ENCODE results near the gene MAZ. TPM values are rescaled to one million over a fixed set of nuclear protein-coding genes. Genes with fewer than 3 reads are reported as not detected.

Gene MAZ
- total and polyA plus RNA-seq, 2 donors (not counting 3 experiments of a cell fraction or from before 2014, with no cell fraction given): 165 to 311 TPM

DNA sequence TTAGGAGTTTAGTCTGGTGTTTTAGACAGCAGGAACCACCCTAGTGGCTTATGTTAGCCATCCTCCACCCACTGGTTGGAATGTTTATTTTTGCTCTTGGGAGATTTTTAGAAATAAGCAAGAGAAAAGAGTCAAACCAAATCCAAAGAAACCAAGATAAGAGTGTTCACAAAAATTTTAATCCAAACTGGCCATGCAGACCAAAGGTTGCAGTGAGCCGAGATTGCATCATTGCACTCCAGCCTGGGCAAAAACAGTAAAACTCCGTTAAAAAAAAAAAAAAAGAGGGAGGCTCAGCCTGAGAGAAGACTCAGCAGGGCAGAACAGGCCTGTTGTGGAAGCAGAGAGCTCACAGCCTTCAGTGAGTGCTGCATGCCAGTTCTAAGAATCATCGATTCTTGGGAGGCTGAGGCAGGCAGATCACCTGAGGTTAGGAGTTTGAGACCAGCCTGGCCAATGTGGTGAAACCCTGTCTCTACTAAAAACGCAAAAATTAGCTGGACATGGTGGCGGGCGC, 48.3 kb upstream of the MAZ start:
- no peak for FAIRE-seq
- POLR2A ChIA-PET: no interaction called here

DNA sequence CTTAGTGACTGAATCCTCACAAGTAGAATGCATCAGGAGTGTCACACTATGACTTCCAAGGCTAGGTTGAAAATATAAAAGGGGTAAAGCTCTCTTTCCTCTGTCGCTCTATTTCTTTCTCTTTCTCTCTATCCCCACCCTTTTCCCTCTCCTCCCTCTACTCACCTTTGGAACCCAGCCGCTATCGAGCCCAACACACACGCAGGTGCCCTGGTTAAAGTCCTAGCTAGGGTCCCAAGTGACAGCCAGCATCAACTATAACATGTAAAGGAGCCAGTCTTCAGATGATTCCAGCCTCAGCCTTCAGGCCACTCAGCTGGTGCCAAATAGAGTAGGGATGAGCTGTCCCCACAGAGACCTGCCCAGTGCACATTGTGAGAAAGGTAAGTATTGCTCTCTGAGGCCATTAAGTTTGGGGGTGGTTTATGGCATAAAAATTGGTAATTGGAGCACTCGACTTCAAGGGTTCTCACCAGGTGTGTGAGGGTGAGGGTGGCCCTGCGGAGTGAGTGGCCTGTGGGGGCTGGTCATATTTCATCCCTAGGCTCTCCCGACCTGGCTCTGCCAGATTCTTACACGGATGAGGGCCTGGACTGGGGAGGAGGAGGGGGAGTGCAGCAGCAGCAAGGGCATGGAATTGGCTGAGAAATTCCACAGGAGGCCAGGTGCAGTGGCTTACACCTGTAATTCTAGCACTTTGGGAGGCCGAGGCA, 45.6 kb upstream of the MAZ start:
- Histone ChIP-seq H3K36me3 (ENCODE audit: control insufficient read depth in 2 of 2, extremely low read depth in 1 of 2, insufficient read depth in 2 of 2, low read length in 2 of 2) (no peaks in the 10 kb centered on the region), H3K9ac (replicated peaks; ENCODE audit: extremely low read depth, insufficient read depth, low read length) (no peak overlapping the region), H3K4me3 (replicated peaks in 1 of 3; ENCODE audit: insufficient read depth in 1 of 3, low read depth in 1 of 3, low read length in 3 of 3) (no peak overlapping the region), H3K27me3 (ENCODE audit: control insufficient read depth in 2 of 2, insufficient read depth in 2 of 2, low read length in 2 of 2) (no peaks in the 10 kb centered on the region), H3K4me2 (ENCODE audit: insufficient read depth, low read length) (no peak overlapping the region), H2AFZ (ENCODE audit: low read depth, low read length) (no peak overlapping the region), H3K9me3 (replicated peaks; ENCODE audit: control insufficient read depth, insufficient read depth, low read length) (no peaks in the 10 kb centered on the region), H3K9me1 (replicated peaks; ENCODE audit: control insufficient read depth, extremely low read depth, insufficient read depth, low read length) (no peaks in the 10 kb centered on the region), H3K4me1 (ENCODE audit: control insufficient read depth, extremely low read depth, insufficient read depth, low read length) (no peaks in the 10 kb centered on the region), H3K79me2 (ENCODE audit: control insufficient read depth, insufficient read depth, low read length) (no peaks in the 10 kb centered on the region), H3K27ac (ENCODE audit: insufficient read depth, low read depth, low read length) (no peak overlapping the region), H4K20me1 (replicated peaks; ENCODE audit: control insufficient read depth, extremely low read depth, insufficient read depth, low read length) (no peaks in the 10 kb centered on the region)
- no TSS peak for BruUV-seq (replicated peaks)
- TF ChIP-seq MYC (IDR thresholded peaks at IDR 0.05; ENCODE audit: low read depth, low read length) (no peak), FOS (IDR thresholded peaks at IDR 0.05; ENCODE audit: borderline replicate concordance, insufficient read depth, low read length) (no peak), EZH2 (IDR thresholded peaks at IDR 0.05; ENCODE audit: borderline replicate concordance, low read depth, low read length, severe bottlenecking) (no peak), POLR2A (IDR thresholded peaks at IDR 0.05; ENCODE audit: low read depth, low read length) (no peak), JUN (IDR thresholded peaks at IDR 0.05; ENCODE audit: borderline replicate concordance, insufficient read depth, insufficient read length, low read depth) (no peak), POLR2AphosphoS5 (IDR thresholded peaks at IDR 0.05; ENCODE audit: insufficient read depth, low read depth, low read length) (no peak), GATA2 (IDR thresholded peaks at IDR 0.05; ENCODE audit: insufficient read depth, insufficient read length, low read depth, low read length) (no peak)
- TF ChIP-seq, protein P1, sequence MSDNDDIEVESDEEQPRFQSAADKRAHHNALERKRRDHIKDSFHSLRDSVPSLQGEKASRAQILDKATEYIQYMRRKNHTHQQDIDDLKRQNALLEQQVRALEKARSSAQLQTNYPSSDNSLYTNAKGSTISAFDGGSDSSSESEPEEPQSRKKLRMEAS (IDR thresholded peaks at IDR 0.05; ENCODE audit: insufficient read depth, insufficient read length): no peak
- TF ChIP-seq, protein P2, sequence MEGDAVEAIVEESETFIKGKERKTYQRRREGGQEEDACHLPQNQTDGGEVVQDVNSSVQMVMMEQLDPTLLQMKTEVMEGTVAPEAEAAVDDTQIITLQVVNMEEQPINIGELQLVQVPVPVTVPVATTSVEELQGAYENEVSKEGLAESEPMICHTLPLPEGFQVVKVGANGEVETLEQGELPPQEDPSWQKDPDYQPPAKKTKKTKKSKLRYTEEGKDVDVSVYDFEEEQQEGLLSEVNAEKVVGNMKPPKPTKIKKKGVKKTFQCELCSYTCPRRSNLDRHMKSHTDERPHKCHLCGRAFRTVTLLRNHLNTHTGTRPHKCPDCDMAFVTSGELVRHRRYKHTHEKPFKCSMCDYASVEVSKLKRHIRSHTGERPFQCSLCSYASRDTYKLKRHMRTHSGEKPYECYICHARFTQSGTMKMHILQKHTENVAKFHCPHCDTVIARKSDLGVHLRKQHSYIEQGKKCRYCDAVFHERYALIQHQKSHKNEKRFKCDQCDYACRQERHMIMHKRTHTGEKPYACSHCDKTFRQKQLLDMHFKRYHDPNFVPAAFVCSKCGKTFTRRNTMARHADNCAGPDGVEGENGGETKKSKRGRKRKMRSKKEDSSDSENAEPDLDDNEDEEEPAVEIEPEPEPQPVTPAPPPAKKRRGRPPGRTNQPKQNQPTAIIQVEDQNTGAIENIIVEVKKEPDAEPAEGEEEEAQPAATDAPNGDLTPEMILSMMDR (IDR thresholded peaks at IDR 0.05; ENCODE audit: extremely low read depth in 1 of 2, insufficient read depth in 1 of 2, low read depth in 1 of 2, low read length in 2 of 2): no peak
- no peak for FAIRE-seq
- ChIA-PET CTCF (no interaction called here), POLR2A (no interaction called here)
- DNase-seq (ENCODE audit: low read depth, low spot score): no peak
- intact Hi-C loops (cut with micrococcal nuclease): no loop called here
- dilution Hi-C loops (cut with MboI; ENCODE audit: extremely low pct_ligation_motif_present, low sequenced_read_pairs): no loop called here

More for the DNA sequence above, 48.3 kb upstream of the MAZ start:
- Histone ChIP-seq H4K20me1 (replicated peaks; ENCODE audit: control insufficient read depth, extremely low read depth, insufficient read depth, low read length) (no peaks in the 10 kb centered on the region), H3K27ac (ENCODE audit: insufficient read depth, low read depth, low read length) (no peak overlapping the region), H3K9me1 (replicated peaks; ENCODE audit: control insufficient read depth, extremely low read depth, insufficient read depth, low read length) (no peaks in the 10 kb centered on the region), H3K4me3 (replicated peaks in 1 of 3; ENCODE audit: insufficient read depth in 1 of 3, low read depth in 1 of 3, low read length in 3 of 3) (no peak overlapping the region), H3K9me3 (replicated peaks; ENCODE audit: control insufficient read depth, insufficient read depth, low read length) (no peaks in the 10 kb centered on the region), H3K27me3 (ENCODE audit: control insufficient read depth in 2 of 2, insufficient read depth in 2 of 2, low read length in 2 of 2) (no peaks in the 10 kb centered on the region), H2AFZ (ENCODE audit: low read depth, low read length) (no peak overlapping the region), H3K9ac (replicated peaks; ENCODE audit: extremely low read depth, insufficient read depth, low read length) (no peak overlapping the region), H3K4me2 (ENCODE audit: insufficient read depth, low read length) (no peak overlapping the region), H3K36me3 (ENCODE audit: control insufficient read depth in 2 of 2, extremely low read depth in 1 of 2, insufficient read depth in 2 of 2, low read length in 2 of 2) (no peaks in the 10 kb centered on the region), H3K4me1 (ENCODE audit: control insufficient read depth, extremely low read depth, insufficient read depth, low read length) (no peaks in the 10 kb centered on the region), H3K79me2 (ENCODE audit: control insufficient read depth, insufficient read depth, low read length) (no peaks in the 10 kb centered on the region)
- no TSS peak for BruUV-seq (replicated peaks)
- TF ChIP-seq FOS (IDR thresholded peaks at IDR 0.05; ENCODE audit: borderline replicate concordance, insufficient read depth, low read length) (no peak), MYC (IDR thresholded peaks at IDR 0.05; ENCODE audit: low read depth, low read length) (no peak), JUN (IDR thresholded peaks at IDR 0.05; ENCODE audit: borderline replicate concordance, insufficient read depth, insufficient read length, low read depth) (no peak)
- TF ChIP-seq, protein P1 (IDR thresholded peaks at IDR 0.05; ENCODE audit: insufficient read depth, insufficient read length): no peak
- CTCF ChIA-PET: interaction anchor here (1.0 to 1.3 kb wide), 2 partner anchors 27 to 32 kb away, joined by 3 to 4 read pairs; partner anchors contain the start of gene KIF22
- intact Hi-C loops (cut with micrococcal nuclease) (no loop called here), dilution Hi-C loops (cut with MboI; ENCODE audit: extremely low pct_ligation_motif_present, low sequenced_read_pairs) (no loop called here)
- no peak for DNase-seq (ENCODE audit: low read depth, low spot score)

Measured in endothelial cell of umbilical vein (primary cell).